Fibroblast of pulmonary artery (primary cell): Measurements from ENCODE around the gene TCF19.

Experiments used
- DNase-seq: peaks from one replicate; pipeline ENCODE4 v3.0.0-alpha.2; 2010; ENCODE audit warnings: low read depth
- H3K4me3 ChIP-seq: replicated peaks from 2 replicates; pipeline ENCODE4 v1.5.1; 2011; ENCODE audit warnings: low read depth, mild to moderate bottlenecking, control low read depth, low read length, moderate library complexity
- TF ChIP-seq, protein P1 (sequence below): IDR thresholded peaks from 2 replicates; pipeline ENCODE4 v1.5.1; 2011; ENCODE audit warnings: mild to moderate bottlenecking, control low read depth, low read length, inconsistent platforms; ENCODE audit errors: missing control alignments

Gene TCF19

DNA sequence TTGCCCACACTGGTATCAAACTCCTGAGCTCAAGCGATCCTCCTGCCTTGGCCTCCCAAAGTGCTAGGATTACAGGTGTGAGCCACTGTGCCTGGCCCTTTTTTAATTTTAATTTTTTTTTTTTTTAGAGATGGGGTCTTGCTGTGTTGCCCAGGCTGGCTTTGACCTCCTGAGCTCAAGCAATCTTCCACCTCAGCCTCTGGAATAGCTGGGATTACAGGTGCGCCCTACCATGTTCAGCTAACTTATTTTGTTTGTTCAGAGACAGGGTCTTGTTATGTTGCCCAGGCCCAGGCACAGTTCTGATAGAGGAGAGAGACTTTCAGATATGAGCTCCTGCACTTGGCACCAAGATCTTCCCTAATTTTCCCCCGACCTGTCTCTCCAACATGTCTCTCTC, 27.6 kb upstream of the TCF19 start:
- no peak overlapping the region for H3K4me3 ChIP-seq
- DNase-seq = no peak
- TF ChIP-seq, protein P1, sequence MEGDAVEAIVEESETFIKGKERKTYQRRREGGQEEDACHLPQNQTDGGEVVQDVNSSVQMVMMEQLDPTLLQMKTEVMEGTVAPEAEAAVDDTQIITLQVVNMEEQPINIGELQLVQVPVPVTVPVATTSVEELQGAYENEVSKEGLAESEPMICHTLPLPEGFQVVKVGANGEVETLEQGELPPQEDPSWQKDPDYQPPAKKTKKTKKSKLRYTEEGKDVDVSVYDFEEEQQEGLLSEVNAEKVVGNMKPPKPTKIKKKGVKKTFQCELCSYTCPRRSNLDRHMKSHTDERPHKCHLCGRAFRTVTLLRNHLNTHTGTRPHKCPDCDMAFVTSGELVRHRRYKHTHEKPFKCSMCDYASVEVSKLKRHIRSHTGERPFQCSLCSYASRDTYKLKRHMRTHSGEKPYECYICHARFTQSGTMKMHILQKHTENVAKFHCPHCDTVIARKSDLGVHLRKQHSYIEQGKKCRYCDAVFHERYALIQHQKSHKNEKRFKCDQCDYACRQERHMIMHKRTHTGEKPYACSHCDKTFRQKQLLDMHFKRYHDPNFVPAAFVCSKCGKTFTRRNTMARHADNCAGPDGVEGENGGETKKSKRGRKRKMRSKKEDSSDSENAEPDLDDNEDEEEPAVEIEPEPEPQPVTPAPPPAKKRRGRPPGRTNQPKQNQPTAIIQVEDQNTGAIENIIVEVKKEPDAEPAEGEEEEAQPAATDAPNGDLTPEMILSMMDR = no peak

GRCh38 chr6:31131595-31131994, 26.8 kb upstream of the TCF19 start:
- TF ChIP-seq, protein P1 = no peak

GRCh38 chr6:31132806-31133205, 25.6 kb upstream of the TCF19 start:
- no peak for DNase-seq
- TF ChIP-seq, protein P1 = no peak
- H3K4me3 ChIP-seq = no peak overlapping the region

More at GRCh38 chr6:31131595-31131994, 26.8 kb upstream of the TCF19 start:
- no peak overlapping the region for H3K4me3 ChIP-seq
- DNase-seq = no peak

- DNase-seq = no peak
- no peak overlapping the region for H3K4me3 ChIP-seq
- TF ChIP-seq, protein P1 = no peak
Observed at GRCh38 chr6:31135710-31136109, 22.7 kb upstream of the TCF19 start.

DNA sequence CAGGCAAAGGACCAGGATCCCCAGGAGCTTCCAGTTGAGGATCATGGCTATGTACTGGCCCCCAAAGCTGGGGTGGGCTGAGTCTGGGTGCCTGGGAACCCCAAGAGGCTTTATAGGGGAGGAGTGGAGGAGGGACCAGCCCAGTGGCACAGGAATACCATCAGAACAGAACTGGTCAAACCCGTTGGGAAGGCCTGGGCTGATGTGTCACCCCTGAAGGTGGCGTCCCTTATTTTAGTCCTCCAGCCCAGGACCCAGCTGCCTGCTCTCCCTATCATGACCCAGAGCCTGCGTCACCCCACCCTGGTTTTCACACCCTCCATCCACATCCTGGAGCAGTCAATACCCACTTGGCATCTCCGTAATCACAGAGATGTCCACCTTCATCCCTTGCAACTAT, 19.4 kb upstream of the TCF19 start, which contains the start of gene PSORS1C2:
TSS of gene PSORS1C2 (minus strand) at position 85 of the 400 bp plus-strand sequence. CDS start at position 45, 40 bp downstream.
- H3K4me3 ChIP-seq = no peak within 1 kb of the TSS
- TF ChIP-seq, protein P1 = no peak
- DNase-seq = no peak

GRCh38 chr6:31139599-31139998, 18.8 kb upstream of the TCF19 start:
- TF ChIP-seq, protein P1 = no peak
- peak; percentile 73 for DNase-seq
- H3K4me3 ChIP-seq = no peak overlapping the region

- TF ChIP-seq, protein P1 = no peak
- H3K4me3 ChIP-seq = no peak overlapping the region
- no peak for DNase-seq
Observed at GRCh38 chr6:31140643-31141042, 17.7 kb upstream of the TCF19 start.
